Measurements from ENCODE around the gene ANKRD55. TPM values are rescaled to one million over a fixed set of nuclear protein-coding genes. Genes with fewer than 3 reads are reported as not detected.
"Not testable (repeated sequence)": the region's sequence is repeated elsewhere in the genome, so short reads cannot be mapped to it uniquely, and the experiment has no call there.

Gene ANKRD55
- total RNA-seq, 6 donors from 2014 or later = 0.23 to 1.7 (median 0.98) TPM; not detected in 1

- no peak for ATAC-seq (ENCODE audit: low FRiP score in 2 of 2)
- no peak for DNase-seq
- no peaks in the 10 kb centered on the region for H3K36me3 ChIP-seq
- TF ChIP-seq EP300 (IDR thresholded peaks at IDR 0.05) = no peak
- no peak for TF ChIP-seq POLR2AphosphoS5 (IDR thresholded peaks at IDR 0.05)
- no peak for TF ChIP-seq POLR2A (IDR thresholded peaks at IDR 0.05)
- TF ChIP-seq CTCF (IDR thresholded peaks at IDR 0.05) = no peak
- no peak overlapping the region for H3K27ac ChIP-seq
- H3K4me3 ChIP-seq = no peak overlapping the region
- H3K27me3 ChIP-seq = no peaks in the 10 kb centered on the region
- peaks cover 0 to 9% (median 3%) of the 10 kb centered on the region in 4 donors for H3K9me3 ChIP-seq
- H3K4me1 ChIP-seq = no peaks in the 10 kb centered on the region
These were observed 11.5 kb upstream of the ANKRD55 start for GRCh38 chr5:56244627-56245026.

GRCh38 chr5:56242271-56242670, 9.1 kb upstream of the ANKRD55 start:
- H3K27ac ChIP-seq; H3K36me3 ChIP-seq; DNase-seq; H3K4me3 ChIP-seq; H3K27me3 ChIP-seq; H3K4me1 ChIP-seq; H3K9me3 ChIP-seq; ATAC-seq (ENCODE audit: low FRiP score in 2 of 2): not testable (repeated sequence)
- WGBS, 2 donors = 83 to 89% methylated on average over 1 of the region's 1 CpG

GRCh38 chr5:56232538-56232937, 592 bp downstream of the ANKRD55 start:
- H3K27ac ChIP-seq = no peak overlapping the region
- ATAC-seq (ENCODE audit: low FRiP score in 2 of 2) (no peak), DNase-seq (no peak)
- TF ChIP-seq POLR2AphosphoS5 (IDR thresholded peaks at IDR 0.05) (no peak), POLR2A (IDR thresholded peaks at IDR 0.05) (no peak), CTCF (IDR thresholded peaks at IDR 0.05) (no peak), EP300 (IDR thresholded peaks at IDR 0.05) (no peak)
- H3K4me3 ChIP-seq = no peak overlapping the region
- no peaks in the 10 kb centered on the region for H3K4me1 ChIP-seq
- 70 to 75% methylated on average over 1 of the region's 1 CpG for WGBS, 2 donors
- no peaks in the 10 kb centered on the region for H3K27me3 ChIP-seq
- H3K36me3 ChIP-seq = no peaks in the 10 kb centered on the region
- no peaks in the 10 kb centered on the region for H3K9me3 ChIP-seq

GRCh38 chr5:56230576-56230975, 2.6 kb downstream of the ANKRD55 start:
- no peaks in the 10 kb centered on the region for H3K9me3 ChIP-seq
- no peak for DNase-seq
- no peaks in the 10 kb centered on the region for H3K4me1 ChIP-seq
- H3K36me3 ChIP-seq = no peaks in the 10 kb centered on the region
- no peaks in the 10 kb centered on the region for H3K27me3 ChIP-seq
- no peak for ATAC-seq (ENCODE audit: low FRiP score in 2 of 2)
- TF ChIP-seq EP300 (IDR thresholded peaks at IDR 0.05) (no peak), CTCF (IDR thresholded peaks at IDR 0.05) (no peak), POLR2A (IDR thresholded peaks at IDR 0.05) (no peak), POLR2AphosphoS5 (IDR thresholded peaks at IDR 0.05) (no peak)
- H3K4me3 ChIP-seq = no peak overlapping the region
- H3K27ac ChIP-seq = no peak overlapping the region

GRCh38 chr5:56229111-56229510, 4.0 kb downstream of the ANKRD55 start:
- Histone ChIP-seq H3K4me3 (no peak overlapping the region), H3K36me3 (no peaks in the 10 kb centered on the region), H3K27me3 (no peaks in the 10 kb centered on the region), H3K9me3 (no peaks in the 10 kb centered on the region), H3K4me1 (no peaks in the 10 kb centered on the region), H3K27ac (no peak overlapping the region)
- WGBS, 2 donors = 54 to 78% methylated on average over 7 of the region's 7 CpGs
- no peak for ATAC-seq (ENCODE audit: low FRiP score in 2 of 2)
- no peak for DNase-seq
- TF ChIP-seq EP300 (IDR thresholded peaks at IDR 0.05) (no peak), POLR2AphosphoS5 (IDR thresholded peaks at IDR 0.05) (no peak)

GRCh38 chr5:56228631-56229030, 4.5 kb downstream of the ANKRD55 start:
- ATAC-seq (ENCODE audit: low FRiP score in 2 of 2) (no peak), DNase-seq (no peak)
- Histone ChIP-seq H3K36me3 (no peaks in the 10 kb centered on the region), H3K9me3 (no peaks in the 10 kb centered on the region), H3K4me1 (no peaks in the 10 kb centered on the region), H3K27ac (no peak overlapping the region), H3K4me3 (no peak overlapping the region), H3K27me3 (no peaks in the 10 kb centered on the region)
- TF ChIP-seq EP300 (IDR thresholded peaks at IDR 0.05) (no peak), POLR2A (IDR thresholded peaks at IDR 0.05) (no peak), POLR2AphosphoS5 (IDR thresholded peaks at IDR 0.05) (no peak), CTCF (IDR thresholded peaks at IDR 0.05) (no peak)
- 78 to 83% methylated on average over 6 of the region's 6 CpGs for WGBS, 2 donors
